ENCODE measurements around the gene EHMT1. TPM values are rescaled to one million over a fixed set of nuclear protein-coding genes. Genes with fewer than 3 reads are reported as not detected.
"Not testable (repeated sequence)": the region's sequence is repeated elsewhere in the genome, so short reads cannot be mapped to it uniquely, and the experiment has no call there.

Gene EHMT1
- total RNA-seq, 1 donor from 2014 or later, result 64.2 TPM

- ATAC-seq (no peak), DNase-seq (ENCODE audit: low spot score) (no peak)
Measured at GRCh38 chr9:137837345-137838278, 218.8 kb downstream of the EHMT1 start.

GRCh38 chr9:137838576-137838975 lies 219.8 kb downstream of the EHMT1 start:
- no peak for ATAC-seq
- DNase-seq (ENCODE audit: low spot score), result no peak

DNA sequence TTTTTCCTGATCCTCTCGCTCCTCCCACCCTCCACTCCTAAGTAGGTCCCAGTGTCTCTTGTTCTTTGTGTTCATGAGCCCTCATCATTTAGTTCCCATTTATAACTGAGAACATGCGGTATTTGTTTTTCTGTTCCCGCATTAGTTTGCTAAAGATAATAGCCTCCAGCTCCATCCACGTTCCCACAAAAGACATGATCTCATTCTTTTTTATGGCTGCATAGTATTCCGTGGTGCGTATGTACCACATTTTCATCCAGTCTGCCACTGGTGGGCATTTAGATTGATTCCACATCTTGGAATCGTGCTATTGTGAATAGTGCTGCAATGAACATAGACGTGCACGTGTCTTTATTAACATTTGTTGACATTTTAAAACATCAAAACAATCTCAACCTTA lies 224.6 kb downstream of the EHMT1 start:
- no peak for DNase-seq (ENCODE audit: low spot score)
- no peak for ATAC-seq

- ATAC-seq (no peak), DNase-seq (ENCODE audit: low spot score) (no peak)
Measured at GRCh38 chr9:137851516-137852267, 232.9 kb downstream of the EHMT1 start.

DNA sequence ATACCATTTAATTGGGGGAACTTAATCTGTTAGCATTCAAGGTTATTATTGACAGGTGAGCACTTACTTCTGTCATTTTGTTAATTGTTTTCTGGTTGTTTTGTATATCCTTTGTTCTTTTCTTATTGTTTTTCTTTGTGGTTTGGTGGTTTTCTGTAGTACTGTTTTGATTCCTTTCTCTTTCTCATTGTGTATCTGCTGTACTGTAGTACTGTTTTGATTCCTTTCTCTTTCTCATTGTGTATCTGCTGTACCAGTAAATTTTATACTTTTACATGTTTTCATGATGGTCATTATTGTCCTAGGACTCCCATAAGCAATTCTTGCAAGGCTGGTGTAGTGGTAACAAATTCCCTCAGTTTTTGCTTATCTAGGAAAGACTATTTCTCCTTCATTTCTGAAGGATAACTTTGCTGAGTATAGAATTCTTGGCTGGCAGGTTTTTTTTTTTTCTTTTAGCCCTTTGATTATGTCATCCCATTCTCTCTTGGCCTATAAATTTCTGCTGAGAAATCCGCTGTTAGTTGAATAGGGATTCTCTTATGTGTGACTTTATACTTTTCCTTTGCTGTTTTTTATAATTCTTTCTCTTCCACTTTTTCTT lies 234.7 kb downstream of the EHMT1 start:
- no peak for DNase-seq (ENCODE audit: low spot score)
- ATAC-seq, result no peak

- DNase-seq (ENCODE audit: low spot score), result no peak
- ATAC-seq, result no peak
Measured at GRCh38 chr9:137860361-137860760, 241.6 kb downstream of the EHMT1 start.

- DNase-seq (ENCODE audit: low spot score), result no peak
- no peak for ATAC-seq
Measured at GRCh38 chr9:137865581-137866145, 246.9 kb downstream of the EHMT1 start.

GRCh38 chr9:137866226-137867141 lies 247.7 kb downstream of the EHMT1 start:
- DNase-seq (ENCODE audit: low spot score) (no peak), ATAC-seq (no peak)

GRCh38 chr9:137870432-137870831 lies 251.6 kb downstream of the EHMT1 start:
- no peak for DNase-seq (ENCODE audit: low spot score)
- ATAC-seq, result no peak

GRCh38 chr9:137872296-137872695 lies 253.5 kb downstream of the EHMT1 start:
- no peak for ATAC-seq
- DNase-seq (ENCODE audit: low spot score), result no peak

DNA sequence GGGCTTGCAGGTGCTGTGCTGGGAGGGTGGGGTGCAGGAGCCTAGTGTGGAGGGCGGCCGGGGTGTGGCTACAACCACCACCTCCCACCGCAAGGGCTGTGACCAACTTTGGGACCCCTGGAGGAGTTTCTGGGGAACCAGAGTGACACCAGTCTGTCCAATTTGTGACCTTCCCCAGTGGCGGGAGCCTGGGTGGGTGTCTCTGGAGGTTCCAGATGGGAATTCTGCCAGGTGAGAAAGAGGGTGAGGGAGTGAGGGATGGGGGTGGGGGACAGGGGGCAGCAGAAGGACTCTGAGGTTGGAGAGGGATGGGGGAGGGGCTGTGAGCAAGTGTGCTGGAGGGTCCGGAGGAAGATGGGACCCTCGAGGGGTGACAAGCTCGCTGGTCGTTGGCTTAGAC lies 254.6 kb downstream of the EHMT1 start:
- DNase-seq (ENCODE audit: low spot score) (no peak), ATAC-seq (no peak)

DNA sequence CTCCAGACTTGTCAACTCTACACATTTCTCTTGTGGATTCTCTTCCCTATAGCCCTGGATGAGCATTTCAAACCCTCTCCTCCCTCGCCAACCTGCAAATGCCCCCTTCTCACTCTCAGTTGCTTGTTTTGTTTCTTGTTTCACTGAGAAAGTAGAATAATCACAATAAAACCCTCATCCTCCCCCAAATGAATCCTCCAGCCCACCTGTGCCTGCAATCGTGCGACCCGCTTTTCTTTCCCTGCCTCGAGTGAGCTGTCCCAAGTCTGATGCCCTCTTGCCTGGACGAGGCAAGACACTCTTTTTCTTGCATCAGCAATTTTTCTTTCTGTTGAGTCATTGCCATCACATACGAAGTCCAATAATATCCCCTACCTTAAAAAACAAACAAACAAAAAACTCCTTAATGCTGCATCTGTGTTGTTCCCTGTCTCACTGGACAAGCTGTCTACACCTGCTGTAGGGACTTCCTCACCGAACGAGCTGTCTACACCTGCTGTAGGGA lies 255.1 kb downstream of the EHMT1 start:
- ATAC-seq, result no peak
- DNase-seq (ENCODE audit: low spot score), result no peak

- ATAC-seq (no peak), DNase-seq (ENCODE audit: low spot score) (no peak)
Measured at GRCh38 chr9:137875354-137875753, 256.5 kb downstream of the EHMT1 start.

- DNase-seq (ENCODE audit: low spot score), result no peak
Measured at GRCh38 chr9:137875846-137876245, 257.0 kb downstream of the EHMT1 start.

GRCh38 chr9:137876269-137876668 lies 257.5 kb downstream of the EHMT1 start:
- no peak for ATAC-seq
- DNase-seq (ENCODE audit: low spot score), result no peak

More at GRCh38 chr9:137875846-137876245, 257.0 kb downstream of the EHMT1 start:
- ATAC-seq, result no peak

DNA sequence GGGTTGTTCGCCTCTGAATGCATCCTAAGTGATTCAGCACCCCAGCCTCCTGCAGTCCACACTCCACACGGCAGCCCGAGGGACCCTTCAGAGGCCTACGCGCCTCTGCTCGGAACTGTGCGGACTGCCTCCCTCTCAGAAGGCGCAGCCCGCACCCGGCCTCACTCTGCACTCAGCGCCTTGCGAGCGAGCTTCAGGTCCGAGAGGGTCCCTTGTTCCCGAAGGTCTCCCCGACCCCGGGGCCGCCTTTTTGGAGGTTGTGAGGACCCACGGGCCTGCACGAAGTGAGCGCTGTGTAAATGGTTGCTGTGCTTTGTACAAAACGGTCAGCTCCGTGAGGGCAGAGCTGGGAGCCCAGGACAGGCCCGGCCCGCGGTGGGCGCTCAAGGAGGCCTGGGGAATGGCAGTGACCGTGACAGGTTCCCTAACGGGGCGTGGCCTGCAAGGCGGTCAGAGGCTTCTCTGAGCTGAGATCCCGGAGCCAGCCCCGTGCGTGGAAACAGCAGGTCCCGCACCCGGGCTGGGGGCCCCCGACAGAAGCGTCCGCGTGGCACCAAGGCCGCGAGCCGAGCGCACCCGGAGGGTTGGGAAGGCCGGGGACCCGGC lies 258.1 kb downstream of the EHMT1 start:
- DNase-seq (ENCODE audit: low spot score) (no peak), ATAC-seq (no peak)

DNA sequence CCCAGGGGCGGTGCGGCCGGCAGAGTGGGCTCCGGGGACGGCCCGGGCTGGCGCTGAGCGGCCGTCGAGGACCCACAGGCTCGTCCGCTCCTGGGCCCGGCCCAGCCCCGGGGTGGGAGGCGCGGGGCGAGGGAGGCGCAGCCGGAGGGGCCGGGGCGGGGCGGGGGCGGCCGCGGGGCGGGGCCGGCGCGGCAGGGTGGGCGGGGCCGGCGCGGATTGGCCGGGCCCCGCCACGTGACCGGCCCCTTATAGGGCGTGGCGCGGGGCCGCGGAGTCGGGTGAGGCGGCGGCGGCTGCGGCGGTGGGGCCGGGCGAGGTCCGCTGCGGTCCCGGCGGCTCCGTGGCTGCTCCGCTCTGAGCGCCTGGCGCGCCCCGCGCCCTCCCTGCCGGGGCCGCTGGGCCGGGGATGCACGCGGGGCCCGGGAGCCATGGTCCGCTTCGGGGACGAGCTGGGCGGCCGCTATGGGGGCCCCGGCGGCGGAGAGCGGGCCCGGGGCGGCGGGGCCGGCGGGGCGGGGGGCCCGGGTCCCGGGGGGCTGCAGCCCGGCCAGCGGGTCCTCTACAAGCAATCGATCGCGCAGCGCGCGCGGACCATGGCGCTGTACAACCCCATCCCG lies 258.8 kb downstream of the EHMT1 start, which contains the start of gene CACNA1B:
Gene CACNA1B, plus strand, starts transcription at position 277 of the 617 bp plus-strand sequence. Its CDS starts 152 bp downstream, at position 429.
- not testable (repeated sequence) for ATAC-seq; DNase-seq (ENCODE audit: low spot score)

DNA sequence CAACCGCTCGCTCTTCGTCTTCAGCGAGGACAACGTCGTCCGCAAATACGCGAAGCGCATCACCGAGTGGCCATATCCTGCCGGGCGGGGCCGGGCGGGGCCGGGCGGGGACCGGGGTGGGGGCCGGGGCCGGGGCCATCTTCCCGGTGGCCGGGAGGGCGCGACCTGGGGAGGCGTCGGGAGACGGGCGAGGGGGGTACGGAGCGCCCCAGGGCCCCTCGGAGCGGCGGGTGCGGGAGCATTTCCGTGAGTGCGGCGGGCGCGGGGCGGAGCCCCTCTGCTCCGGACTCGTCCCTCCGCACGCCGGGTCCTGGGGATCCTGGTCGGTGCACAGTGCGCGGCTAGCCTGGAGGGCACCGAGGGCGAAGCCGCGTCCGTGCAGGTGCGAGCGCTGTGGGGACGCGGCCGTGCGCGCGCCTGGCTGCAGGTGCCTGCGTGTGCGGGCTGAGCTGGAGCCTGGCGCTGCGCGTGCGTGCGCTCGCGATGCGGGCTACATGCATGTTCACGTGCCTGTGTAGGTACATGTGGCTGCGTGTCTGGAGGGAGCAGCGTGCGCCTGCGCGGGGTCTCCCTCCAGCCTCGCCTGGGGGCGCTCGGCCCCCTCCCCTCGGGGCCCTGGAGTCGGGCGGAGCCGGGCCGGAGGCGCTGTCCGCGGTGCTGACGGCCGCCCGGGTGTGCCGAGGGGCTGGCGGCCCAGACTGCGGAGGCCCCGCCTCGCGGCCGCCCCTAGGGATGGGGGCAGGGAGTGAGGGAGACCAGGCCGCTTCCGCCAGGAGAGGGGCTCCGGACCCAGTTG lies 259.5 kb downstream of the EHMT1 start:
- ATAC-seq (peak; percentile 56), DNase-seq (ENCODE audit: low spot score) (no peak)
